ENCODE results near the gene TMCO4.
A peak's percentile ranks its signal among the peaks of the same experiment; 100 is the strongest.
"Not testable (repeated sequence)": the region's sequence is repeated elsewhere in the genome, so short reads cannot be mapped to it uniquely, and the experiment has no call there.

TMCO4 gene

DNA sequence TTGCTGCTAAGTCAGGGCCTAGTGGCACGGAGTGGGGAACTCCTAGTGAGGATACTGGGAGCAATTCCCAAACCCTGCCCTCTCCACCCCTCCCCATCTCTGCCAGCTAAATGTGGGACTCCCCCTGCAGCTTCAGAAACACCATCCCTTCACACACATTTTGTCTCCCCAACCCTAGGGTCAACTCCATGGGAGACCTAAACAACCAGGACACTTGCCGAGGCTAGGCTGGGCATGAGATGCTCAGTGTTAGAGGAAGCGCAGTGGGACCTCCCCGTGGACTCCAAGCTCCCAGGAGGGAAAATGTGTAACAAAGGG, 13.9 kb upstream of the TMCO4 start:
- no peak for DNase-seq (ENCODE audit: low read depth in 3 of 3)

DNA sequence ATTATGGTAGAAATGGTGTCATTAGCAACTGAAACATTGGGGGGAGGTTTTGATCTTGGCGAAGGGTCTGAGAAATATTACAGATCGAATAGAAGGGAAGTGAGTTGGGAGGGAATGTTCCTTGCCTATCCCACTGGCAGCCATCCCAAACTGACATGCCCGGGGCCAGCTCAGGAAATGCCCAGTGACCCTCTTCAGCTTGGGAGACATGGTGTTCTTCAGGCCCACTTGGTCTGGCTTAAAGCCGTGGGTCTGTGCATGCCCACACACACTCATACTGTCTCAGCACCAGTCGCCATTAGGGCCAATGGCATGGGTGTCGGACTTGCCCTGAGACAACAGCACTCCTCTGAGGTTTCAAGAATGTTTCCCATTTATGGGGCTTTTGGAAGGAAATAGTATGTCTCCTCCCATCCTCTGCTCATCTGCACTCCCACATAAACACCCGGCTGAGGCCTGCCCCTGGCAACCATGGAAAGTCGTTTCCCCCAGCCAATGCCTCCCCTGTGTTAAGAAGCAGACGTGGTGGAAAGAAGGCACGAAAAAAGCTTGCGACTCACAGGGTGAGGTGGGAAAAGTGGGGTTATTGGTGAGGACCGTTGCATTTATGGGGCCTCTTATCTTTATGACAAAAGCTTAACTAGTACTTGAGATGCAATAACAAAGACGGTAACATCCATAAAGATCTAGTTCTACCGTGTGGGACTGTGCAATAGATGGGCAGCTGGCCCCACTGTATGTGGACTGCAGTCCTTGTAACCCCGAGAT, 13.3 kb upstream of the TMCO4 start:
- DNase-seq (ENCODE audit: low read depth in 3 of 3), result no peak

DNA sequence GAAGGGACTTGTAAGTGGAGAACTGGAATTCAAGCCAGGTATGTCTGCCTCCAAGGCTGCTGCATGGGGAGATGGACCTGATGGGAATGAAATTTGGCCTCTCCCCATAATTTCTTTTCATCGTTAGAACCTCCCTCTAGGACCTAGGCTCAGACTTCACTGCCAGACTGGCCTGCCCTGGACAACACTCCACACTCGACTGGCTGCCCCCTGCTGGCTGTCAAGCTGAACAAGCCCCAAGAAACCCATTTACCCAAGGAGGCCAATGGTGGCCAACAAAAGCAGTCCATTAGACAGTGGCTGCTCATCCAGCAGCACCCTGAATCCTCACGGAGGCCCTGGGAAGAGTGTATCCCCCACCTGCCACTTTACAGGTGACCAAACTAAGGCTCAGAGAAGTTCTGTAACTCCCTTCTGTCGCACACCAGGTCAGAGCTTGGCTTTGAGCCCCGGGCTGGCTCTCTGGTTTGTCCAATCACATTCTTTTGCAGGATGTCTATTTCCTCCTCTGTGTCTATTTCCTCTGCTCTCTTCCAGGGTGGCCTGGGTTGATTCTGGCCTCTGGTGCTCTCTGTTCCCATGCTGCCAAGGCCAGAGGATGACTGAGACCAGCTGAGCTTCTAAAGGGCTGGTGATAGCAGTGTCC, 11.6 kb upstream of the TMCO4 start:
- DNase-seq (ENCODE audit: low read depth in 3 of 3), result peak; percentile 13 to 50 (median 19)

DNA sequence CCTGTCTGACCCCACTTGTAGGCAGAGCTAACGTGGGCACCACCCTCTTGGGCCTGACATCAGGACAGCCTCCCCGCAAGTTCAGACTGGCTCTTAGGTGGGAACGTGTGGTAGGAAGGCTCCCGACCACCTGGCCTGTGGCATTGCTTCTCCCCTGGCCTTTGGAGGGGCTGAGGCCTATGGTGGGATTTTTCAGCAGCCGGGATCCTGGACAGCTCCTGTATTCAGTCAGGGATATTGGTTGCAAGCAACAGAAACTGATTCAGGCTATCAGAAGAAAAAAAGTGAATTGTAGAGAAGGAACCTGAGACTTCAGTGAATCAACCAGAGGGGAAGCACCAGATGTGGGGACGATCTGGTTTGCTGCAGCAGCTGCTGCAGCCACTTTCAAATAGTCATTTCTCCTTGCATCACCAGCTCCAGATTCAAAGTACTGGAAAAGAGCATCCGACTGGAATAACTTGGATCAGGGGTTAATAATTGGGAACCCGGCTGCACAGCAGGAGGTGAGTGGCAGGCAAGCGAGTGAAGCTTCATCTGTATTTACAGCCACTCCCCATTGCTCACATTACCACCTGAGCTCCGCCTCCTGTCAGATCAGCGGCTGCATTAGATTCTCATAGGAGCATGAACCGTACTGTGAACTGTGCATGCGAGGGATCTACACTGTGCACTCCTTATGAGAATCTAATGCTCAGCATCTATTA, 9.5 kb upstream of the TMCO4 start:
- no peak for DNase-seq (ENCODE audit: low read depth in 3 of 3)

DNA sequence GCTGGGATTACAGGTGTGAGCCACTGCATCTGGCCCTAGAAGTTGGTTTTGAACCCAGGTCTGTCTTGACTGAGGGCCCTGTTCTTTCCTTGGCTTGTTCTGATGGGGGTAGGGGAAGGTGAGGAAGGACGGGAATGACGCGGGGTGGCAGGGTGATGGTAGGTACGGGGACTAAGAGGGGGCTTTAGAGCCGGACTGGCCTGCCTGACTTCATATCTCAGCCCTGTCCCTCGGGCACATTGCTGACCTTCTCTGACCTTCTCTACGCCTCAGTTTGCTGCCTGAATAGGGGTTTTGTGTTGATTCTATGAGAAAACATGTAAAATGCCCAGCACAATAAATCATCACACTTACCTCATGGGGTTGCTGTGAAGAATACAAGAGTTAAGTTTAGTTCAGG, 8.6 kb upstream of the TMCO4 start:
- DNase-seq (ENCODE audit: low read depth in 3 of 3), result no peak

DNA sequence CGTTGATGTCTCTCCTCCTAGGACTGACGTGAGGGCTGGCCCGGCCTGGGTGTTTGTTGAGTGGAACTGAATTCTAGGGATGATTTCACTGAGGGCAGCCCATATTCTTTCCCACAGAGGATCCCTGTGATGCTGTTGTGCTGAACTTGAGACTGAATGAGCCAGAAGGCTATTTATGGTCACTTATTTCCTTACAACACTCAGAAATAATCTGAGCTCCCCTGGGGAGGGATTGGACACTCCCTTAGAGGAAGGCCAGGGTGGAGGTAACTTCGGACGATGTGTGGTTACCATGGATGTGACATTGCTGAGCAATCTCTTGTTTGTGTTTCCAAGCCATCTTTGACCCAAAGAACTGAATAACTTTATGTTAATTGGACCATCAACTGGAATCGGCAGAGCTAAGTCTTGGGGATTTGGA, 5.1 kb upstream of the TMCO4 start:
- no peak for DNase-seq (ENCODE audit: low read depth in 3 of 3)

DNA sequence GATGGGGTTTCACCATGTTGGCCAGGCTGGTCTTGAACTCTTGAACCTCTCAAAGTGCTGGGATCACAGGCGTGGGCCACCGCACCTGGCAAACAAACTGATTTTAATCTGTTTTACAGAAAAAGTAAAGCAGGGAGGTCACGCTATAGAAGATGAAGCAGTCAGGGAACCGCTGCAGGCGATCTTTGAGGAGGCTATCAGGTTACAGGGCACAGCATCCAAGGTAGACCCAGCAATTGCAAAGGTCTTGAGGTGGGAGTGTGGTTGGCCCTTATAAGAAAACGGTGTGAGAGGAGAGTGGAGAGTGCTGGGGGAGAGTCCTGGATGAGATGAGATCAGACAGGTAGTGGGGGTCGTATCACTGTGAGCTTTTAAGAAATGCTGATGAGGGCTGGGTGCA, 2.6 kb upstream of the TMCO4 start:
- no peak for DNase-seq (ENCODE audit: low read depth in 3 of 3)

DNA sequence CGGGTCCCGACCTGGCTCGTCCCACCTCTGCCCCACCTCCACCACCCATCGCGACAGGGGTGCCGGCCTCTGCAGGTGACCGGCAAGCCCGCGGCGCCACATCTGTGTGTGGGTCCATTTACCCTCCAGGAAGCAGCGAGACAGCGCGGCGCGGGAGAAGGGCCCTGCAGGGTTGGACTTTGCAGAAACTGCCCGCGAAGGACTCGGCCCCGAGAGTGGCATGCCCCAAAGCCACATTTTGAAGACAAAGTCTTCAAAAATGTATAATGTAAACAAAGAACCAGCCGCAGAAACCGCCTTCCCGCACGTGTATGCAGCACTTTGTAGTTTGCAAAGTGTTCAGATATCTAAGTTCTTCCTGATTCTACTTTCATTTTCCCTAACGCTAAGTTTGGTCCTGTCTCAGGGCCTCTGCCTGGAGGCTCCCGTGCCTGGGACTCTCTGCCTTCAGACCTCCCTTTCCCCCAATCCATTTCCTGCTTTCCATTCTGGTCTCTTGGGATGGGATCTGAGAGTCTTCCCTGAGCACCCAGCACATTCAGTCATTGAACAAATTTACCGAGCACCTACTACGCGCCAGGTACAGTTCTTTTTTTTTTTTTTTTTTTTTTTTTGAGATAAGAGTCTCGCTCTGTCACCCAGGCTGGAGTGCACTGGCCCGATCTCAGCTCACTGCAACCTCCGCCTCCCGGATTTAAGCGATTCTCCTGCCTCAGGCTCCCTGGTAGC, 524 bp upstream of the TMCO4 start:
- peak; percentile 8 to 30 (median 19) for DNase-seq (ENCODE audit: low read depth in 3 of 3)

DNA sequence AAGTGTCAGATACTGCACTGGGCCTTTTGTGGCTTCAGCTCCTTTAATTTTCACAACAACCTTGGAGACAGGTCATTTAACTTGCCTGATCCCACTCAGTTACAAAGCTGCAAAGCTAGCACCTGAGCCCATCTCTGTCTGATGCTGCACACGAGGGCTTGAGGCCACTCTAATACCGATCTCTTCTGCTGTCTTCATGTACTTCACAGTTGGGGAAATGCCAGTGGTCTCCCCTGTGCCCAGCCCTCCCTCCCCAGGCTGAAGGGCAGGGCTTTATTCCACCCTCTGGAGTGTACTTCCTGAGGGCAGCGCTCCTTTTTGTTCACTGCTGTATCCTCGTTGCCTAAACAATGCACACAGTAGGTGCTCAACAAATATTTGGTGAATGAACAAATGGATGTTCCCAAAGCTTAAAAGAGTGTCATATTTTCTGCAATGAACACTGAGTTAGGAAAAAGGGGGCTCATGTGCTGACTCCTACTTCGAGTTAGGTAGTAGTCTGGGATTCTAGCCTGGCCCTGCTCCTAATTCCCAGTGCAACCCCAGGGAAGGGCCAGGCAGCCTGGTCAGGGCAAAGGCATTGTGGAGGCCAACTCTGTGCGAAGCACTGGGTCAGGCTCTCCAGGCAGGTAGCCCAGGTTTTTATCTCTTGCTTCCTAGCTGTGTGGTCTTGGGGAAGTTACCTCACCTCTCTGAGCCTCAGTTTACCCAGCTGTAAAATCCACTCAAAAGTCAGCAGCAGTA, 1.1 kb downstream of the TMCO4 start:
- no peak for DNase-seq (ENCODE audit: low read depth in 3 of 3)

DNA sequence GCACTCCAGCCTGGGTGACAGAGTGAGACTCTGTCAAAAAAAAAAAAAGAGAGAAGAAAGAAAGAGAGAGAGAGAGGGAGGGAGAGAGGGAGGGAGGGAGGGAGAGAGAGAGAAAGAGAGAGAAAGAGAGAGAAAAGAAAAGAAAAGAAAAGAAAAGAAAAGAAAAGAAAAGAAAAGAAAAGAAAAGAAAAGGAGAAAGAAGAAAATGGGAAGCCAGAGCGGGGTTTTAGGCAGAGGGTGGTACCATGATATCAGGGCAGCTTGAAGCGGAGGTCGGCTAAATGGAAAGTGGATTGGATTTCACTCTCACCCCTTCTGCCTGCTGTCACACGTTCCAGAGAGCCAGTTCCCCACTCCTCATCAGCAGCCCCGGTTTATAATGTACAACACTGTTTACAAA, 1.9 kb downstream of the TMCO4 start:
- no peak for DNase-seq (ENCODE audit: low read depth in 3 of 3)

DNA sequence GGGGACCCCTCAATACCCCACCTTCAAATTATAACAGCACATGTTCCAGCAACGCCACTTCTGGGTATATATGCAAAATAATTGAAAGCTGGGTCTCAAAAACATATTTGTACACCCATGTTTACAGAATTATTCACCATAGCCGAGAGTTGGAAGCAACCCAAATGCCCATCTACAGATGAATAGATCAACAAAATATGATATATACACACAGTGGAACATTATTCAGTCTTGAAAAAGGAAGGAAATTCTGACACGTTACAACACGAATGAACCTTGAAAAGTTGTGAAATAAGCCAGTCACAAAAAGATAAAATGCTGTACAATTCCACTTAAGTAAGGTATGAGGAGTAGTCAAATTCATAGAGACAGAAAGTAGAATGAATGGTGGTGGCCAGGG, 5.1 kb downstream of the TMCO4 start:
- no peak for DNase-seq (ENCODE audit: low read depth in 3 of 3)

DNA sequence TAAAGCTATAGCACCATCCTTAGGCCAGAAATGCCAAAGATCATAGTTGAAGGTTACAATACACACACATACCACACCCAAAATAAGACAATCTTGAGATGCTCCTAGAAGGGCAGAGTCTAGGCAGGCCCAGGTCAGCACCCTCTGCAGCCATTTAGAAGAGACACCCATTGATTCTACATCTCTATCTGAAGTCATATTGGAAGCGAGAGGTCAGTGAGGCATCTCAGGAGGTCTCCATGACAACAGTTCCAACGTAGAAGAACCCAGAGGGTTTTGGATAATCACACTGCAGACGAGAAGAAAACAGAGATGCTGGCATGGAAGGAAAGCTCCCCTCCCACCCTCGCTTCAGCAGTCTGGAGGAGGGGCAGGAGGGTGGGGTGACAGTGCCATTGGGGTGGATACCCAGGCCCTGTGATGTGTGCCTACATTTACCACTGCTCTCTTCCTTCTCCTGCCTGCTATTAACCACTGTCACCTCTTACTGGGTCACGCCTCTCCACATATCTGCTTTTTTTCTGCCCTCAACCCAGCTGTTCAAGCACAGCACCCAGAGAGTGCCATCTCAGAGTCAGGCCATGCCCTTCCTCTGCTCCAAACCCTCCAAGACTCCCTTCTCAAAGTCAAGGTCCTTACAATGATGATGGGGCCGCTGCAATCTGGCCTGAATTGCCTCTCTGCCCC, 6.2 kb downstream of the TMCO4 start:
- no peak for DNase-seq (ENCODE audit: low read depth in 3 of 3)

DNA sequence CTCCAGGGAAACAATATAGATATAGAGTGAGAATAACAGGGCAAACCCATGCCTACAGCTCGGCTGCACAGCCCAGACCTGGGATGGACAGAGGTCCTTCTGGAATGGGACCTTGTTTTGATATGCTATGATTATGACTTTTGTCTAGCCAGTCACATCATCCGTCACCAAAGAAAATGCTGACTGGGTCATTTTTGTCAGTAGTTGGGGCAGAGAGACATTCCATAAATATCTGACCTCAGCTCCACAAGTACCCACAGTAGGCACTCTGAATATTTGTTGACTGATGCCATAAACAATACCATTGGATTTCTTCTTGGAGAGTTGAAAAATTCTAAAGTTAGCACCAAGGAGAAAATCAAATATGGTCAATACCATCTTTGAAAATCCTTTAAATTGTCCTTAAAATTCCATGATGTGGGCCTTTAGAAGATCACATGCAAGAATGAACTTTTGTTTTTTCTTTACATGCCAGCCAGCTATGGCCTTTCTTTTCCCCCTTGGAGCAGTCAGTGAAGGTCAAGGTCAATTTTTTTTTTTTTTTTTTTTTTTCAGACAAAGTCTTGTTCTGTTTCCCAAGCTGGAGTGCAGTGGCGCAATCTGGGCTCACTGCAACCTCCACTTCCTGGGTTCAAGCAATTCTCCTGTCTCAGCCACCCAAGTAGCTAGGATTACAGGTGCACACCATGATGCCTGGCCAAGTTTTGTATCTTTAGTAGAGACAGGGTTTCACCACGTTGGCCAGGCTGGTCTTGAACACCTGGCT, 7.3 kb downstream of the TMCO4 start:
- no peak for DNase-seq (ENCODE audit: low read depth in 3 of 3)

DNA sequence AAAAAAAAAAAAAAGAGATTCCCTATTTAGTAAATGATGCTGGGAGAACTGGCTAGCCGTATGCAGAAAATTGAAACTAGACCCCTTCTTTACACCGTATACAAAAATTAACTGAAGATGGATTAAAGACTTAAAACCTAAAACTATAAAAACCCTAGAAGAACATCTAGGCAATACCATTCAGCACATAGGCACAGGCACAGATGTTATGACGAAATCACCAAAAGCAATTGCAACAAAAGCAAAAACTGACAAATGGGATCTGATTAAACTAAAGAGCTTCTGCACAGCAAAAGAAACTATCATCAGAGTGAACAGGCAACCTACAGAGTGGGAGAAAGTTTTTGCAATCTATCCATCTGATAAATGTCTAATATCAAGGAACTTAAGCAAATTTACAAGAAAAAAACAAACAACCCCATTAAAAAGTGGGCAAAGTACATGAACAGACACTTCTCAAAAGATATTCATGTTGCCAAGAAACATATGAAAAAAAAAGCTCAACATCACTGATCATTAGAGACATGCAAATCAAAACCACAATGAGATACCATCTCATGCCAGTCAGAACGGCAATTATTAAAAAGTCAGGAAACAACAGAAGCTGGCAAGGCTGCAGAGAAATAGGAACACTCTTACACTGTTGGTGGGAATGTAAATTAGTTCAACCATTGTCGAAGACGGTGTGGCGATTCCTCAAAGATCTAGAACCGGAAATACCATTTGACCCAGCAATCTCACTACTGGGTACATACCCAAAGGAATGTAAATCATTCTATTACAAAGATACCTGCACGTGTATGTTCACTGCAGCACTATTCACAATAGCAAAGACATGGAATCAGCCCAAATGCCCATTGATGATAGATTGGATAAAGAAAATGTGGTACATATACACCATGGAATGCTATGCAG, 9.4 kb downstream of the TMCO4 start:
- not testable (repeated sequence) for DNase-seq (ENCODE audit: low read depth in 3 of 3)

DNA sequence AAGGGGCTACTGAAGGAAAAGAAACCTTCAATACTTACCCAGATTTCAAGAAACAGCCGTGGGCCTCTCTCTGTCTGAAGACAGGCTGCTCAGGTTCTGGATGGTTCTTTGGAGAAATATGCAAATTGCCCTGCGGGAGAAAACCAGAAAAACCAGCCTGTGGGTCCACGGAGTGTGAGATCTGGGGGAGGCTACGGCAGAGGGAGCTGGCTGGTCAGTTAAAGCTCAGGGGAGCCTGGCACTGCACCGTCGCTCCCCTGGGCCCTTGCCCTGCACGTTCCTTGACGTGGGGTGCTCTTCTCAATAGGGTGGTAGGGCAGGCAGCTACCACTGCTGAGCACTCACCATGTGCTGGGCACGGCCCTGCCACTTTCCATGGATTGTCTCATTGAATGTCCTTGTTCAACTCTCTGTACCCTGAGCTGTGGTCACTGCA, 12.7 kb downstream of the TMCO4 start:
- no peak for DNase-seq (ENCODE audit: low read depth in 3 of 3)

DNA sequence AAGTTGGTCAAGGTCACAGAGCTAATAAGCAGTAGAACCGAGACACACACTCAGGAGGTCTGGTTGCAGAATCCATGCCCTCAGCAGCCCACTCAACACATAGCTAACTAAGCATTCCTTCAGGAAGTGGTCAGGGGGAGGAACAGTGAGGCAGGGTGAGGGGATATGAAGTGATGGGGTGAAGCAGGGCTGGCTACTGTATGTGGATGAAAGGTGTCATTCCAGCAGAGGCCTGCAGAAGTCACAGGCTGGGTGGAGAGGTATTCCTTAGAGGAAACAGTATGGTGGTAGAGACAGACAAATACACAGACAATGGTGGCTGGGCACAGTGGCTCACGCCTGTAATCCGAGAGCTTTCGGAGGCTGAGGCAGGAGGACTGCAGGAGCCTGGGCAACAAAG, 14.1 kb downstream of the TMCO4 start:
- DNase-seq (ENCODE audit: low read depth in 3 of 3), result no peak

DNA sequence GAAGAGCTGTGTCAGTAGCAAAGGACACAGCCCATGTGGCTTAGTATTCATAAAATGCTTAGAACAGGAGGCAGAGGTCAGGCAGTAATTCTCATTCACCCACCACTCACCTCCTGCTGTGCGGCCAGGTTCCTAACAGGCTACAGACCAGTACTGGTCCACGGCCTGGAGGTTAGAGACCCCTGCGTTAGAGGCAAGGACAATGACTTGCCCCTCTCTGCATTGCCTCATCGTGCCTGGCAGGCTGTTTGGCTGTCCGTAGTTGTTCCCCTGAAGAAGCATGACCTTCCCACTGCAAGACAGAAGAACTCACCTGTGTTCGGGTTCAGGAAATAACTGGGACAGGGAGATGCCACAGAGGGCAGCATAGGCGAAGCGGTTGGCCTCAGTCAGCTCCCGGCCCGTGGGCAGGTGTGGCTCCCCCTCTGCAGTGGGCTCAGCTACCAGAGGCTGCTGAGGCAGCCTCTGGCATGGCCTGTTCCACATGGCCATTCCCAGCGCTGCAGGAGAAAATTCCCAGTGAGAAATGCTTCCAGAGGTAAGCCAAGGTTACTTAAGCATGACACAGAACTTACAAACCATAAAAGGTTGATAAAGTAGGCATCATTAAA, 19.3 kb downstream of the TMCO4 start:
- no peak for DNase-seq (ENCODE audit: low read depth in 3 of 3)

DNA sequence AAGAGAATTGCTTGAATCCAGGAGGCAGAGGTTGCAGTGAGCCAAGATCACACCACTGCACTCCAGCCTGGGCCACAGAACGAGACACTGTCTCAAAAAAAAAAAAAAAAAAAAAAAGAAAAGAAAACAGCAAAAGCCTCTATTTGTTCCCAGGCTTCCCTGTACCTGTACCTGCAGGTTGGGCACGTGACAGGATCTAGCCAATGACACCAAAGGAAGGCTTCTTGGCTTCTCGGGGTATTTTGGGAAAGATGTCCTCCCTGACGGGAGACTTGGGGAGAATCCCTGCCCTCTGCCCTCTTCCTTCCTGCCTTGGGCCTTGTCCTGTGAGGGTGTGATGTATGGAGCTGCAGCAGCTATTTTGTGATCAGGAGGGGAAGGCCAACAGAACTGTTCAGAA, 22.8 kb downstream of the TMCO4 start:
- no peak for DNase-seq (ENCODE audit: low read depth in 3 of 3)

DNA sequence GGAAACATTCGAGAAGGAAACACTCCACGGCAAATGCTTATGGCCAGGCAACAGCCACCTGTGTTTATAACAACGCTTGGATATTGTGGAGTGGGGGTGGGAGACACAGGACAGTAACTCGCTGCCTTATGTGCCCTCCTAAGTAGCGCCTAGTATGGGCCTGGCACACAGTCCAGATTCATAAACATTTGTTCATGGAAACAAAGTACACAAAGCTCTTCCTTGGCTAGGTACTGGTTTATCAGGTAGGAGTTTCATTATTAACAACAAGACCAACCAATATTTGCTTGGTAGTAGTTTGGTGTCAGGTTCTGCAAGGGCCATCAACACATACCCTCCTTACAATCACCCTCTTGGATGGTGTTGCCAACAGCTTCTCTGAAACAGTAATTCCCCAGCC, 23.4 kb downstream of the TMCO4 start:
- no peak for DNase-seq (ENCODE audit: low read depth in 3 of 3)

Measured in stimulated activated CD4-positive, alpha-beta T cell treated with anti-CD3 and anti-CD28 coated beads, TNF-alpha, amount 100 ng/mL, for 48 hours (primary cell).